Fibroblast of skin of right biceps (primary cell): ENCODE data around the gene COL16A1.

Experiments
- DNase-seq: peaks from one replicate; pipeline ENCODE4 v3.0.0-alpha.2; 2013

COL16A1 gene

GRCh38 chr1:31705080-31705866, 1.5 kb upstream of the COL16A1 start:
- DNase-seq, result peak; percentile 88

DNA sequence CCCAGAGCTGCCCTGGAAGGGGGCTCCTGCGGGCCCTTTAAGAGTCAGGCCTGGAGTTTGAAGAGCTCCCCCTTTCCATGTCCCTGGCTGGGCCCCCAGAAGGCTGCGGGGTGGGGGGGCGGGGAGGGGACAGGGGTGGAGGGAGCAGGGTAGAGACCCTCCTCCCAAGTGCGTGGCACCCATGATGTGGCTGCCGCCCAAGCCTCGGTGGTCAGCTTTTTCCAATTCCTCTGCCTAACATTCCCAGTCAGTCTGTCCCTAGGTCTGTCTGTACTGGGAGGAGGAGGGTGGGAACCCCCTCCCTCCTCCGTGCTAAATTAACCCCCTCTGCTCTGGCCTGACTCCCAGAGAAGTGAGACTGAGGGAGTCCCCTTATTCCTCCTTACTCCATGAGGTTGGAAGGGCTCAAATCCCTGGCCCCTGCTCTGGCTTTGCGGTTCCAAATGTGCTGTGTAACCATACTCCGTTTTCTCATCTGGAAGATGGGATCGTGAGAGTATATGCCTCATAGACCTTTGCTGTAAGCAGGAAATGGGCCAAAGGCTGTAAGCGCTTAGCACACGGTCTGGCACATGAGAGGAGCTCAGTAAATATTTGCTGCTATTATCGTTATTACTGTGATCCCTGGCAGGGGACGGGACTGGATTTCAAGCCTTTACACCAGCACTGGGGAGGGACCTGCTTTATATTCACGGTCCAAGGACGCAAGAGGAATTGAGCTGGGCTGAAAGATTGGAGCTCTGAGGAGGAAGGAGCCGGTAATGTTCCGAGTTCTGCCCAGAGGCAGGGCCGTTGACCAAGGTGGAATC, 658 bp upstream of the COL16A1 start:
- DNase-seq, result peak; percentile 85

GRCh38 chr1:31702836-31703404, 897 bp downstream of the COL16A1 start:
- DNase-seq, result peak; percentile 25

DNA sequence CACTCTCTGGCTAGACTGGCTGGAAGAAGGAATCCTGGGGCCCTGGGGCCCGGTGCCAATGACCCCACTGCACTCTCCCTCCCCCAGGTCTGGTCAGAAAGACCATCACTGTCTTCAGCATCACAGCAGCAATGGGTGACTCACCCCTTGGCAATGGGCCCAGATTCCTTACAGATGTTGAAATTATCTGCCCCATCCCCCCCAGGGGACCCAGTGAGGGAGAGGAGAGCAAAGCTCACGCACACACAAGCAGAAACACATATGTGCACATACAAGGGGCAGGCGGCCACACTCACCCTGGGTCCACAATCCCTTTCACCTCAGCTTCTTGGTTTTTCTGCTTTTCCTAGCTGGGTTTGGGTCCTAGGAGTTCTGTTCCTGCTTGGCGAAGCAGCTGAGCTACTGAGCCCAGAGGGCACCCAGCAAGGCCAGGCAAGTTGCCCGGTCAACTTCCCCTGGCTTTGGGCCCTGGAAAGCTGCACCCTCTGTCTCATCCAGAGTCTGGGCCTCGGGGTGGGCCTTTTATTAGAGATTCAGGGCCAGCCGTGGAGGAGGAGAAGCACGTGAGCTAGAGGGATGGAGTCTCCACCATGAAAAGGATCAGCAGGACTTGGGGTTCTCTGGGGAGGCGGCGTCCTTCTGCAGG, 2.6 kb downstream of the COL16A1 start:
- peak; percentile 99 for DNase-seq

DNA sequence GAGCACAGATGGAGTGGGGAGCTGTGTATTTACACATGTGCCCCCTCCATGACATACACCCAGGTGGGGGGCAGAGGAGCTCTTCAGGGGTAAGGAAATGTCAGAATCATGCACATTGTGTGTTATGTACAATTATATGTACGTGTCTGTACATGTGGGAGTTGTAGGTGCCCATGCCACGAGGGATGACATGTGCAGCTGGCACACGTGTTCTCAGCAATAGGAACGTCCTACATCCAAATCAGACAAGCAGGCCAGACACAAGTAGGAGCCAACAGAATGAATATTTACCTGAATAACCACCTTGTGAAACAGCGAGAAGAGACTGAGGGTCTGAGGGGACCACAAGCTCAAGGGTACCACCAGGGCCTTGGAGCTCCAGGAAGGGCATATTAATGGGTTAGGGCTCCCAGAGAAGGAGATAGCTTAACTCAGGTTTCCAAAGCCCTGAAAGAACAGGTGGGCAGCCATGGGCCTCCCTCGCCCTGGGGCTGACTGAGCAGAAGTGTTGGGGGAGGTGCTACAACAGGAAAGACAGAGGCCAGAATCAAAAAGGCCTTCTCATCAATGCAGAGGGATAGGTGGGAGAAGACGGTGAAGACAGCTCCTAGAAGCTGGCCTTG, 3.2 kb downstream of the COL16A1 start:
- no peak for DNase-seq

GRCh38 chr1:31699341-31699891, 4.4 kb downstream of the COL16A1 start:
- DNase-seq, result no peak

- DNase-seq, result no peak
Observed at GRCh38 chr1:31697369-31697984, 6.3 kb downstream of the COL16A1 start.

GRCh38 chr1:31696242-31696641, 7.6 kb downstream of the COL16A1 start:
- no peak for DNase-seq

DNA sequence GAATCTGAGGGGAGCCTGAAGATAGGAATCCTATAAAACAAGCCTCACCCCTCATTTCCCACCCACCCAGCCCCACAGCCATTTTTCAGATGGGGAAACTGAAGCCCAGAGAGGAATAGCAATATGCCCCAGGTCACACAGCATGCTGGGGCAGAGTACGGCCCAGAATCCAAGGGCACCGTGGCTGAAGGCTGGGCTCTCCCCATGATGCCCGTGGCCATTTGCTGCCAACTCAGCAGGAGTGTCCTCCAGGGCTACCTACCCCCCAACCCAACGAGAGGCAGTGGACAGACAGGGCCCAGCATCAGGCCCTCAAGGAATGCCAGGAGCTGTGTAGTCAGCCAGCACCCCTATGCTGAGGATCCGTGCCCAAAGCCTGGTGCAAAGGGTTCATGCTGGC, 8.5 kb downstream of the COL16A1 start:
- no peak for DNase-seq

DNA sequence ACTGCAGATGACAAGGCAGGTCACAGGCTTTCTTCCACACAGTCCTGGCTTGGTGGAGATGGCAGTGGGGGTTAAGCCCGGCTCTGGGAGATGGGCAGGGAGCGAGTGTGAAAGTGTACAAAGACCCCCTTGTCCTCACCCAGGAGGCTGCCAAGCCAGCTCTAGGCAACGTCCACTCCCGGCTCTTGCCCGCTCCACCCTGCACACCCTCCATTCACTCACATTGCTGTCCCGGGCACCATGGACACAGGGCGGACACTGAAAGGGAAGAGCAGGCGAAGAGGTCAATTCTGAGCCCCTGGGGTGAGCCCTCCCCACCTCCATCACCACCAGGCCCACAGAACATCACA, 8.9 kb downstream of the COL16A1 start:
- DNase-seq, result no peak

GRCh38 chr1:31694069-31694963, 9.5 kb downstream of the COL16A1 start:
- DNase-seq, result no peak

DNA sequence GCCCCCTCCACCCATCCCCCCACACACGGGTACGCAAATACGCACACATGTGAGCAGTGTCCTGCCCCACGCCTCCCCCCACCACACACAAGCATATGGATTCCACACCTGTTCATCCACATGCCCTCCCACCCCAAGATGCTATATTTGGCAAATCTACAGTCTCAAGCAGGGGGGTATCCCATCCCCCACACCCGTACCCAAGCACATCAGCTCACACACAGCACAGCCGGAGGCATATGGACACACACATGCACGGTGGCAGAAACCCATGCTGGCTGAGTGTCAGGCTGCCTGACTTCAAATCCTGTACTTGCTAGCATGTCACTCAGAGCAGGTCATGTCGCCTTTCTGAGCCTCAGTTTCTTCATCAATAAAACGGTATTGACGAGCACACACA, 10.6 kb downstream of the COL16A1 start:
- no peak for DNase-seq

DNA sequence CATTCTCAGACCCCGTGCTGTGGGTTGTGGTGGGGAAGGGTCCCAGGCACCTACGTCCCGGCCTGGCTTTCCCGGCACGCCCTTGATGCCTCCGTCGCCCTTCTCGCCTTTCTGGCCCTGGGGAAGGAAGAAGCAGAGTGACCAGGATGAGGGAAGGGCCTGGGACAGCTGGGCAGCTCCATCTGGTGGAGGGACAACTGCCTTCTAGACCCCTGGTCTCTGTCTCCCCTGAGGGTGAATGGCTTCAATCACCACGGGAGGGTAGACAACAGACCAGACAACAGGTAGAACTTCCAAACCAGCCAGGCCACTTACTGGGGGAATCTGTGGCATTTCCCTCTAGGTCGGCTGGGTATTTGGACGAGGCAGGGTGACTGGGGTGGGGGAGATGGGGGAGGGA, 11.9 kb downstream of the COL16A1 start:
- no peak for DNase-seq

GRCh38 chr1:31691446-31691845, 12.4 kb downstream of the COL16A1 start:
- DNase-seq, result no peak

DNA sequence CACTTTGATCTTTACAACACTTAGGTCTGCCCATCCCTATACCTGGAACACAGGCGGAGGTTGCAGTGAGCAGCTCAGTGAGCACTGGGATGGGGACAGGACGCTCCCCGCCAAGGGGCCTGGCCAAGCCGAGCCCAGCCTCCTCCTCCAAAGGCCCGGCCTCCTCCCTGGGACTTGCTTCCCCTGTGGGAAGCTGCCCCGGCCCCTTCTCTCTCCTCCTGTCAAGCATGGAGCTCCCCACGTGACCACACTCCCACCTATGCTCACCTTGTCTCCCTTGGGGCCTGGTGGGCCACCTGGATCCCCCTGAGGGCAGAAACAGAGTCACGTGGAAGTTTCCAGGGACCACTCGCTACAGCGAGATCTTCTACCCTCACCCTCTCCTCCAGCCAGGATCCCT, 12.9 kb downstream of the COL16A1 start:
- no peak for DNase-seq

- DNase-seq, result peak; percentile 98
Observed at GRCh38 chr1:31689854-31690253, 14.0 kb downstream of the COL16A1 start.

DNA sequence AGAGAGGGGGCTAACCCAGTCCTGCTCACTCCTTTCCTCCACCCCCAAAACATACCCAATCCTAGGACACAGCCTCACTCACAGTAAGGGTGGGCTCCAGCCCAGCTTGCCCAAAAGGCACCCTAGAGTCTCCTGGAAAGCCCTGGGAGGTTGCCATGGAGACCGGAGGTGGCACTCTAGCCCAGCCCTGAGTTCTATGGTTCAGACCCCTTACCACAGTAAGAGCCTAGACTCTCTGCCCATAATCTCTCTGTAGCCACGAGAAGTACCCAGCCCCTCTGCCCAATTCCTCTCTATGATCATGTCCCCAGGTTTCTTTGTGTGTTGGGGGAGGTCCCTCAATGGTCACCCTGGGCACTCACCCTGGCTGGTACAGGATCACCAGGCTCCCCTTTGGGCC, 14.4 kb downstream of the COL16A1 start:
- no peak for DNase-seq

- DNase-seq, result no peak
Observed at GRCh38 chr1:31688233-31688918, 15.4 kb downstream of the COL16A1 start.

DNA sequence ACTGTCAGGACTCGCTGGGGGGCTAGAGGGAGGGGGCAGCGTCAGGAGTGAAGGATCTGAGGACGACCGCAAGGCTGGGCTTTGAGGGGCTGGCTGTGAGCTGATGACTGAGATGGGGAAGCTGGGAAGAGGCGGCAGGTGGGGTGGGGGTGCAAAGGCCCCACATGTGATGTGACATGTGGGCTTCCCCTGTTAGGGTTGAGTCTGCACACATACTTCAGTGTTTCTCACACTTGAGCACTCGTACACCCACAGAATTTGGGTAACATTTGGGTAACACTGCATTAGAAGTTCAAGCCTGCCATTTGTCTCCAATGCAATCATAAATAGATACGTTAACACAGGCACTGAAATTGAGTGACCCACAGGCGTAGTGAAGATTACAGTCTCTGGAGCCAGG, 16.2 kb downstream of the COL16A1 start:
- DNase-seq, result no peak

GRCh38 chr1:31685795-31686194, 18.0 kb downstream of the COL16A1 start:
- no peak for DNase-seq

DNA sequence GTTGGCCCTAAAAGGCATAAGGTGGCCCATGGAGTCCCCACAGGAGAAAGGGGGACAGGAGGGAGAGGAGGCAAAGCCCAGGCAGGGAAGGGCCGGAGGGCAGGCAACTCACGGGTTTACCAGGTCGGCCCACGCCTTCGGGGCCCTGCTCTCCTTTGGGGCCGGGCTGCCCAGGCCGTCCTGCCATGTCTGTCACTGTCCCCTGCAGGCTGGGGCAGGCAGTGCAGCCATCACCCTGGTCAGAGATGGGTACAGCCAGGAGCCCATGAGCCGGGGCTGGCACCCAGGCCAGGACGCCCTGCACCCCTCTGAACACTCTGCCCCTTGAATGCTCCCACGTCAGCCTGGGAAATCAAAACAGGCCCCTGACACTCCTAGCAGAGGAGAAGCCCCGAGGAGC, 19.8 kb downstream of the COL16A1 start:
- DNase-seq, result no peak
